Measurements from ENCODE around the gene MAP1B. TPM values are rescaled to one million over a fixed set of nuclear protein-coding genes. Genes with fewer than 3 reads are reported as not detected.

The MAP1B gene
- total and polyA plus RNA-seq, 2 donors, result 1.6 to 3.1 TPM

GRCh38 chr5:72159501-72159911, 52.2 kb downstream of the MAP1B start:
- H3K27ac ChIP-seq (ENCODE audit: low read depth in 1 of 2, low read length in 1 of 2), result no peak overlapping the region
- no peaks in the 10 kb centered on the region for H3K9me3 ChIP-seq (ENCODE audit: control insufficient read depth in 2 of 2, insufficient read depth in 1 of 2, low read length in 1 of 2)
- no peak for DNase-seq (ENCODE audit: low read depth in 6 of 9, low spot score in 9 of 9)
- H3K4me1 ChIP-seq (ENCODE audit: control insufficient read depth in 2 of 2, insufficient read depth in 2 of 2, low read length in 2 of 2), result no peaks in the 10 kb centered on the region
- H3K36me3 ChIP-seq (ENCODE audit: control insufficient read depth in 2 of 2, insufficient read depth in 2 of 2, low read length in 1 of 2), result no peaks in the 10 kb centered on the region
- H3K4me3 ChIP-seq (ENCODE audit: low read length in 2 of 2), result no peak overlapping the region
- WGBS, result 95% methylated on average over 3 of the region's 3 CpGs
- H3K27me3 ChIP-seq (ENCODE audit: control insufficient read depth in 2 of 2, insufficient read depth in 1 of 2, low read length in 1 of 2), result peaks cover 0 to 3% of the 10 kb centered on the region in 2 donors

- H3K27ac ChIP-seq (ENCODE audit: low read depth in 1 of 2, low read length in 1 of 2), result no peak overlapping the region
- no peaks in the 10 kb centered on the region for H3K9me3 ChIP-seq (ENCODE audit: control insufficient read depth in 2 of 2, insufficient read depth in 1 of 2, low read length in 1 of 2)
- H3K27me3 ChIP-seq (ENCODE audit: control insufficient read depth in 2 of 2, insufficient read depth in 1 of 2, low read length in 1 of 2), result peaks cover 0 to 4% of the 10 kb centered on the region in 2 donors
- 96% methylated on average over 1 of the region's 1 CpG for WGBS
- no peaks in the 10 kb centered on the region for H3K36me3 ChIP-seq (ENCODE audit: control insufficient read depth in 2 of 2, insufficient read depth in 2 of 2, low read length in 1 of 2)
- DNase-seq (ENCODE audit: low read depth in 6 of 9, low spot score in 9 of 9), result no peak
- H3K4me3 ChIP-seq (ENCODE audit: low read length in 2 of 2), result no peak overlapping the region
- no peaks in the 10 kb centered on the region for H3K4me1 ChIP-seq (ENCODE audit: control insufficient read depth in 2 of 2, insufficient read depth in 2 of 2, low read length in 2 of 2)
These were observed 53.1 kb downstream of the MAP1B start for GRCh38 chr5:72160329-72160728.

- Histone ChIP-seq H3K27me3 (ENCODE audit: control insufficient read depth in 2 of 2, insufficient read depth in 1 of 2, low read length in 1 of 2) (peaks cover 0 to 4% of the 10 kb centered on the region in 2 donors), H3K36me3 (ENCODE audit: control insufficient read depth in 2 of 2, insufficient read depth in 2 of 2, low read length in 1 of 2) (no peaks in the 10 kb centered on the region), H3K27ac (ENCODE audit: low read depth in 1 of 2, low read length in 1 of 2) (no peak overlapping the region), H3K4me3 (ENCODE audit: low read length in 2 of 2) (no peak overlapping the region), H3K4me1 (ENCODE audit: control insufficient read depth in 2 of 2, insufficient read depth in 2 of 2, low read length in 2 of 2) (no peaks in the 10 kb centered on the region), H3K9me3 (ENCODE audit: control insufficient read depth in 2 of 2, insufficient read depth in 1 of 2, low read length in 1 of 2) (no peaks in the 10 kb centered on the region)
- no peak for DNase-seq (ENCODE audit: low read depth in 6 of 9, low spot score in 9 of 9)
These were observed 53.7 kb downstream of the MAP1B start for GRCh38 chr5:72160959-72161358.

GRCh38 chr5:72161951-72162350, 54.7 kb downstream of the MAP1B start:
- Histone ChIP-seq H3K36me3 (ENCODE audit: control insufficient read depth in 2 of 2, insufficient read depth in 2 of 2, low read length in 1 of 2) (no peaks in the 10 kb centered on the region), H3K4me1 (ENCODE audit: control insufficient read depth in 2 of 2, insufficient read depth in 2 of 2, low read length in 2 of 2) (no peaks in the 10 kb centered on the region), H3K4me3 (ENCODE audit: low read length in 2 of 2) (no peak overlapping the region), H3K27ac (ENCODE audit: low read depth in 1 of 2, low read length in 1 of 2) (no peak overlapping the region), H3K27me3 (ENCODE audit: control insufficient read depth in 2 of 2, insufficient read depth in 1 of 2, low read length in 1 of 2) (peaks cover 0 to 11% of the 10 kb centered on the region in 2 donors), H3K9me3 (ENCODE audit: control insufficient read depth in 2 of 2, insufficient read depth in 1 of 2, low read length in 1 of 2) (no peaks in the 10 kb centered on the region)
- WGBS, result 96% methylated on average over 4 of the region's 4 CpGs
- DNase-seq (ENCODE audit: low read depth in 6 of 9, low spot score in 9 of 9), result no peak

GRCh38 chr5:72163349-72163983, 56.2 kb downstream of the MAP1B start:
- Histone ChIP-seq H3K27ac (ENCODE audit: low read depth in 1 of 2, low read length in 1 of 2) (no peak overlapping the region), H3K9me3 (ENCODE audit: control insufficient read depth in 2 of 2, insufficient read depth in 1 of 2, low read length in 1 of 2) (no peaks in the 10 kb centered on the region), H3K27me3 (ENCODE audit: control insufficient read depth in 2 of 2, insufficient read depth in 1 of 2, low read length in 1 of 2) (peaks cover 0 to 15% of the 10 kb centered on the region in 2 donors), H3K36me3 (ENCODE audit: control insufficient read depth in 2 of 2, insufficient read depth in 2 of 2, low read length in 1 of 2) (no peaks in the 10 kb centered on the region), H3K4me1 (ENCODE audit: control insufficient read depth in 2 of 2, insufficient read depth in 2 of 2, low read length in 2 of 2) (no peaks in the 10 kb centered on the region), H3K4me3 (ENCODE audit: low read length in 2 of 2) (no peak overlapping the region)
- WGBS, result 98% methylated on average over 2 of the region's 2 CpGs
- DNase-seq (ENCODE audit: low read depth in 6 of 9, low spot score in 9 of 9), result no peak

- H3K4me1 ChIP-seq (ENCODE audit: control insufficient read depth in 2 of 2, insufficient read depth in 2 of 2, low read length in 2 of 2), result no peaks in the 10 kb centered on the region
- H3K4me3 ChIP-seq (ENCODE audit: low read length in 2 of 2), result no peak overlapping the region
- H3K36me3 ChIP-seq (ENCODE audit: control insufficient read depth in 2 of 2, insufficient read depth in 2 of 2, low read length in 1 of 2), result no peaks in the 10 kb centered on the region
- 73% methylated on average over 15 of the region's 15 CpGs for WGBS
- no peaks in the 10 kb centered on the region for H3K9me3 ChIP-seq (ENCODE audit: control insufficient read depth in 2 of 2, insufficient read depth in 1 of 2, low read length in 1 of 2)
- H3K27me3 ChIP-seq (ENCODE audit: control insufficient read depth in 2 of 2, insufficient read depth in 1 of 2, low read length in 1 of 2), result peaks cover 0 to 15% of the 10 kb centered on the region in 2 donors
- no peak for DNase-seq (ENCODE audit: low read depth in 6 of 9, low spot score in 9 of 9)
- no peak overlapping the region for H3K27ac ChIP-seq (ENCODE audit: low read depth in 1 of 2, low read length in 1 of 2)
These were observed 59.0 kb downstream of the MAP1B start for GRCh38 chr5:72166070-72166979.

- no peaks in the 10 kb centered on the region for H3K4me1 ChIP-seq (ENCODE audit: control insufficient read depth in 2 of 2, insufficient read depth in 2 of 2, low read length in 2 of 2)
- no peak overlapping the region for H3K4me3 ChIP-seq (ENCODE audit: low read length in 2 of 2)
- no peak for DNase-seq (ENCODE audit: low read depth in 6 of 9, low spot score in 9 of 9)
- H3K27me3 ChIP-seq (ENCODE audit: control insufficient read depth in 2 of 2, insufficient read depth in 1 of 2, low read length in 1 of 2), result peaks cover 0 to 15% of the 10 kb centered on the region in 2 donors
- WGBS, result 96% methylated on average over 1 of the region's 1 CpG
- no peak overlapping the region for H3K27ac ChIP-seq (ENCODE audit: low read depth in 1 of 2, low read length in 1 of 2)
- no peaks in the 10 kb centered on the region for H3K36me3 ChIP-seq (ENCODE audit: control insufficient read depth in 2 of 2, insufficient read depth in 2 of 2, low read length in 1 of 2)
- no peaks in the 10 kb centered on the region for H3K9me3 ChIP-seq (ENCODE audit: control insufficient read depth in 2 of 2, insufficient read depth in 1 of 2, low read length in 1 of 2)
These were observed 60.0 kb downstream of the MAP1B start for GRCh38 chr5:72167257-72167656.

GRCh38 chr5:72167804-72168203, 60.5 kb downstream of the MAP1B start:
- Histone ChIP-seq H3K4me3 (ENCODE audit: low read length in 2 of 2) (no peak overlapping the region), H3K27me3 (ENCODE audit: control insufficient read depth in 2 of 2, insufficient read depth in 1 of 2, low read length in 1 of 2) (peaks cover 0 to 17% of the 10 kb centered on the region in 2 donors), H3K27ac (ENCODE audit: low read depth in 1 of 2, low read length in 1 of 2) (no peak overlapping the region), H3K36me3 (ENCODE audit: control insufficient read depth in 2 of 2, insufficient read depth in 2 of 2, low read length in 1 of 2) (no peaks in the 10 kb centered on the region), H3K4me1 (ENCODE audit: control insufficient read depth in 2 of 2, insufficient read depth in 2 of 2, low read length in 2 of 2) (no peaks in the 10 kb centered on the region), H3K9me3 (ENCODE audit: control insufficient read depth in 2 of 2, insufficient read depth in 1 of 2, low read length in 1 of 2) (no peaks in the 10 kb centered on the region)
- DNase-seq (ENCODE audit: low read depth in 6 of 9, low spot score in 9 of 9), result no peak
- WGBS, result 89% methylated on average over 8 of the region's 8 CpGs

GRCh38 chr5:72170101-72170500, 62.8 kb downstream of the MAP1B start:
- no peaks in the 10 kb centered on the region for H3K36me3 ChIP-seq (ENCODE audit: control insufficient read depth in 2 of 2, insufficient read depth in 2 of 2, low read length in 1 of 2)
- H3K9me3 ChIP-seq (ENCODE audit: control insufficient read depth in 2 of 2, insufficient read depth in 1 of 2, low read length in 1 of 2), result no peaks in the 10 kb centered on the region
- no peak for DNase-seq (ENCODE audit: low read depth in 6 of 9, low spot score in 9 of 9)
- 96% methylated on average over 2 of the region's 2 CpGs for WGBS
- H3K27me3 ChIP-seq (ENCODE audit: control insufficient read depth in 2 of 2, insufficient read depth in 1 of 2, low read length in 1 of 2), result peaks cover 0 to 18% of the 10 kb centered on the region in 2 donors
- H3K27ac ChIP-seq (ENCODE audit: low read depth in 1 of 2, low read length in 1 of 2), result no peak overlapping the region
- no peak overlapping the region for H3K4me3 ChIP-seq (ENCODE audit: low read length in 2 of 2)
- H3K4me1 ChIP-seq (ENCODE audit: control insufficient read depth in 2 of 2, insufficient read depth in 2 of 2, low read length in 2 of 2), result no peaks in the 10 kb centered on the region

All from thymus (tissue), 11 donors.